Spleen (tissue), 11 donors: ENCODE measurements around the gene LIN7C. TPM values are rescaled to one million over a fixed set of nuclear protein-coding genes. Genes with fewer than 3 reads are reported as not detected.

Experiments
- DNase-seq: peaks from one replicate; pipeline ENCODE4 v3.0.0-alpha.2; 2020
- H3K27ac ChIP-seq, 8 donors: fragments of 200-600 bp; sonication (generic) in 7 of 8; 1 replicate in 4 of 8; 2 replicates in 4 of 8; pipeline versions ENCODE4 v1.5.0 to v1.8.0; 2016 to 2021; ENCODE audit warnings: inconsistent platforms in 4 of 8, mild to moderate bottlenecking in 4 of 8, moderate library complexity in 1 of 8
- H3K27me3 ChIP-seq, 7 donors: fragments of 200-600 bp; sonication (generic) in 6 of 7; replicated peaks in 1 of 7; 1 replicate in 4 of 7; 2 replicates in 3 of 7; pipeline versions ENCODE4 v1.5.0 to v1.8.0; 2016 to 2021; ENCODE audit warnings: inconsistent platforms in 3 of 7, mild to moderate bottlenecking in 1 of 7
- H3K36me3 ChIP-seq, 6 donors: fragments of 200-600 bp; sonication (generic) in 5 of 6; 1 replicate in 4 of 6; 2 replicates in 2 of 6; pipeline versions ENCODE4 v1.5.0 to v1.8.0; 2016 to 2021; ENCODE audit warnings: inconsistent platforms in 2 of 6
- H3K4me1 ChIP-seq, 6 donors: fragments of 200-600 bp; sonication (generic) in 5 of 6; 1 replicate in 3 of 6; 2 replicates in 3 of 6; pipeline versions ENCODE4 v1.5.0 to v1.8.0; 2016 to 2021; ENCODE audit warnings: inconsistent platforms in 3 of 6
- H3K4me3 ChIP-seq, 8 donors: fragments of 200-600 bp; sonication (generic) in 7 of 8; 1 replicate in 4 of 8; 2 replicates in 4 of 8; pipeline versions ENCODE4 v1.5.0 to v1.8.0; 2016 to 2021; ENCODE audit warnings: inconsistent platforms in 4 of 8, mild to moderate bottlenecking in 4 of 8, moderate library complexity in 2 of 8
- H3K9me3 ChIP-seq, 8 donors: fragments of 200-600 bp; sonication (generic) in 7 of 8; 1 replicate in 4 of 8; 2 replicates in 4 of 8; pipeline versions ENCODE4 v1.5.0 to v1.8.0; 2016 to 2021; ENCODE audit warnings: inconsistent platforms in 4 of 8
- POLR2A ChIP-seq, 3 donors: fragments of 450-650 bp; IDR thresholded peaks; one replicate each; pipeline ENCODE4 v1.5.1; 2017; ENCODE audit warnings: antibody characterized with exemption in 3 of 3, mild to moderate bottlenecking in 1 of 3
- POLR2AphosphoS5 ChIP-seq, 3 donors: sonication (generic); formaldehyde crosslinking; IDR thresholded peaks; one replicate each; pipeline ENCODE4 v1.5.1; 2017; ENCODE audit warnings: antibody characterized with exemption in 3 of 3
- WGBS, 5 donors: extraction: QIAGEN DNeasy Blood & Tissue Kit in 3 of 5; methylation state at CpG; one replicate each; pipeline versions ENCODE4 v1.1.5 to v1.1.7; 2013 to 2018; 5-methylcytosine and 5-hydroxymethylcytosine counted together
- intact Hi-C: fragments of 100-400 bp; cut with DNase I; formaldehyde crosslinking; loops from one replicate; pipeline ENCODE4 v1.15.0; 2023; ENCODE audit warnings: low total_unique reads
- polyA plus RNA-seq, 3 donors: library from polyadenylated mRNA; stranded (reverse); fragments of 200-250 nt; gene quantifications; one replicate each; pipeline ENCODE4 v1.2.1, GENCODE V29; 2013
- total RNA-seq, 7 donors: library from RNA; depleted of rRNA in 3 of 7; stranded (reverse); fragments of >200 nt in 3 of 7; fragmentation: NEBNext Ultra II Directional in 4 of 7; extraction: Animal tissue kit (Norgen Biotek cat#: 25700) in 4 of 7; gene quantifications; one replicate each; pipeline versions ENCODE4 v1.1.0 to v1.2.1, GENCODE V29; 2016 to 2021
- TF ChIP-seq, protein P1 (sequence below), 11 experiments: fragments of 200-600 bp in 7 of 11; fragments of 450-650 bp in 4 of 11; sonication (generic) in 4 of 11; IDR thresholded peaks in 8 of 11; conservative IDR thresholded peaks in 3 of 11; 1 replicate in 7 of 11; 2 replicates in 4 of 11; pipeline versions ENCODE4 v1.4.0 to v1.8.0; 2016 to 2021; ENCODE audit warnings: antibody characterized with exemption in 11 of 11, inconsistent platforms in 4 of 11, mild to moderate bottlenecking in 1 of 11
- donor health status: healthy with polysubstance abuse.
- donor health status: DM: no; HTN: no; CAD: no; lungs with moderate emphysema.
- donor health status: DM: no; HTN: no; CAD: no.
- donor health status: Bipolar disorder and iron deficiency.
- donor health status: healthy.
- donor health status: DM: no; HTN: no; CAD: no.
- donor health status: DM: yes; HTN: yes; CAD: no.

The LIN7C gene
- total and polyA plus RNA-seq, 10 donors, result 4.8 to 42.4 (median 30.5) TPM

DNA sequence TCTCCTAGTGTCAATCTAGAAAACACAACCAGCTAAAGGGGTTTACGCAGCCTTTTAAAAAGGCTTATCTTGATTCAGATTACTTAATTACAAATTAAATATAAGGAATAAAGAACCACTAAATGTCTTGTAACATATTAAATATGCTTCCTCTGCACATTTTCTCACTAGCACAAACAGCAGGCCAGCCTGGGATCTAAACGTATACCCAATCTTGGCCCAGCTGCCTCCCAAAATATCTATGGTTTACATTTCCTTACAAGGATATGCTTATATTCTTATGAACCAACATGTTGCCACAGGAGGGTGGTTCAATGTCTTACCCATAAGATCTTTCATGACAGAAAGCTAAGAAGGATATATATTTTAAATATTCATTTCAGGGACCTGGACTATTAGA is 41.7 kb downstream of the LIN7C start:
- Histone ChIP-seq H3K27me3 (no peaks in the 10 kb centered on the region), H3K4me3 (no peak overlapping the region), H3K27ac (peak overlapping the region in 2 of 8 donors; percentile 22 to 32), H3K9me3 (no peaks in the 10 kb centered on the region), H3K4me1 (peaks cover 0 to 61% (median 29%) of the 10 kb centered on the region in 6 donors), H3K36me3 (no peaks in the 10 kb centered on the region)
- 82 to 90% (median 88%) methylated on average over 2 of the region's 2 CpGs for WGBS, 5 donors
- intact Hi-C loops, result no loop called here
- no peak for TF ChIP-seq POLR2AphosphoS5 (IDR thresholded peaks at IDR 0.05)
- TF ChIP-seq POLR2A (IDR thresholded peaks at IDR 0.05), result no peak
- TF ChIP-seq, protein P1, sequence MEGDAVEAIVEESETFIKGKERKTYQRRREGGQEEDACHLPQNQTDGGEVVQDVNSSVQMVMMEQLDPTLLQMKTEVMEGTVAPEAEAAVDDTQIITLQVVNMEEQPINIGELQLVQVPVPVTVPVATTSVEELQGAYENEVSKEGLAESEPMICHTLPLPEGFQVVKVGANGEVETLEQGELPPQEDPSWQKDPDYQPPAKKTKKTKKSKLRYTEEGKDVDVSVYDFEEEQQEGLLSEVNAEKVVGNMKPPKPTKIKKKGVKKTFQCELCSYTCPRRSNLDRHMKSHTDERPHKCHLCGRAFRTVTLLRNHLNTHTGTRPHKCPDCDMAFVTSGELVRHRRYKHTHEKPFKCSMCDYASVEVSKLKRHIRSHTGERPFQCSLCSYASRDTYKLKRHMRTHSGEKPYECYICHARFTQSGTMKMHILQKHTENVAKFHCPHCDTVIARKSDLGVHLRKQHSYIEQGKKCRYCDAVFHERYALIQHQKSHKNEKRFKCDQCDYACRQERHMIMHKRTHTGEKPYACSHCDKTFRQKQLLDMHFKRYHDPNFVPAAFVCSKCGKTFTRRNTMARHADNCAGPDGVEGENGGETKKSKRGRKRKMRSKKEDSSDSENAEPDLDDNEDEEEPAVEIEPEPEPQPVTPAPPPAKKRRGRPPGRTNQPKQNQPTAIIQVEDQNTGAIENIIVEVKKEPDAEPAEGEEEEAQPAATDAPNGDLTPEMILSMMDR (IDR thresholded peaks at IDR 0.05 in 8 of 11, conservative IDR thresholded peaks at IDR 0.05 in 3 of 11), result no peak
- DNase-seq, result no peak

DNA sequence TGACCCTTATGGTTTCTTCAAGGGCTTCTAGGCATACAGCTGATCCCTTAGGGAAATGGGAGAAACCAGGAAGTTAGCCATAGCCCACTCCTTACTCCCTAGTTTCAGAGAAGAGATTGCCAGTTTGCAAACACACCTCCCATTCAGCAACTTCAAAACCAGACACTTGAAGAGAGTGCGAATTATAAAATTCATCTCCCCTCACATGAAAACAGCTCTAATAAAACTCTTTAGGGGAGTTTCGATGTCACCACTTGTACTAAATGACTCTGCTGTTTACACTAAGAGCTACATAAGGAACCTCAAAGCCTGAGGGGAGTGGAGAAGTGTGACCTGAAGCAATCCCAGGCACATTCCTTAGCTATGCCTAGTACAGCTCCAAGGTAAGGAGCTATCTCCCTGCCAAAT is 42.3 kb downstream of the LIN7C start:
- Histone ChIP-seq H3K36me3 (no peaks in the 10 kb centered on the region), H3K9me3 (no peaks in the 10 kb centered on the region), H3K4me1 (peaks cover 0 to 54% (median 26%) of the 10 kb centered on the region in 6 donors), H3K4me3 (no peak overlapping the region), H3K27me3 (no peaks in the 10 kb centered on the region), H3K27ac (peak overlapping the region in 4 of 8 donors; percentile 22 to 32 (median 26))
- 63 to 85% (median 80%) methylated on average over 2 of the region's 2 CpGs for WGBS, 5 donors
- TF ChIP-seq POLR2AphosphoS5 (IDR thresholded peaks at IDR 0.05), result no peak
- no peak for TF ChIP-seq POLR2A (IDR thresholded peaks at IDR 0.05)
- TF ChIP-seq, protein P1 (IDR thresholded peaks at IDR 0.05 in 8 of 11, conservative IDR thresholded peaks at IDR 0.05 in 3 of 11), result no peak
- DNase-seq, result no peak
- intact Hi-C loops, result no loop called here

DNA sequence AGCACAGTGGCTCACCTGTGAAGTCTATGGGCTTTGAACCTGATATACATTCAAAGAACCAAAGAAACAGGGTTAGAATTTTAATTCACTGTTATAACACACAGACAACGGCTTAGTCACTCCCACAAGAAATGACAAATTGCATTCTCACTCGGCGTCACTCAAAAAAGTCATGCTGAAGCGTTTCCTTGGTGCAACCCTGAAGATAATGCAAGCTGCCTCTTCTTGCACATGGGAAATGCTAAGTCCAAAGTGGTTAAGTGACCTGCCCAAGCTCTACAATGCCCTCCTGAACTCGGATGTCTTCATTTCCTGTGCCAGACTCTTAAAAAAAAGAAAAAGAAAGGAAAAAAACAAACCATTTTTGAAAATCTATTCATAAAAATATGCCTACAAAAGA is 44.0 kb downstream of the LIN7C start:
- 26 to 57% (median 40%) methylated on average over 5 of the region's 5 CpGs for WGBS, 5 donors
- no peaks in the 10 kb centered on the region for H3K9me3 ChIP-seq
- H3K27ac ChIP-seq, result no peak overlapping the region
- intact Hi-C loops, result no loop called here
- H3K4me3 ChIP-seq, result no peak overlapping the region
- no peak for TF ChIP-seq POLR2AphosphoS5 (IDR thresholded peaks at IDR 0.05)
- no peaks in the 10 kb centered on the region for H3K27me3 ChIP-seq
- no peaks in the 10 kb centered on the region for H3K36me3 ChIP-seq
- DNase-seq, result no peak
- peaks cover 0 to 40% (median 15%) of the 10 kb centered on the region in 6 donors for H3K4me1 ChIP-seq

DNA sequence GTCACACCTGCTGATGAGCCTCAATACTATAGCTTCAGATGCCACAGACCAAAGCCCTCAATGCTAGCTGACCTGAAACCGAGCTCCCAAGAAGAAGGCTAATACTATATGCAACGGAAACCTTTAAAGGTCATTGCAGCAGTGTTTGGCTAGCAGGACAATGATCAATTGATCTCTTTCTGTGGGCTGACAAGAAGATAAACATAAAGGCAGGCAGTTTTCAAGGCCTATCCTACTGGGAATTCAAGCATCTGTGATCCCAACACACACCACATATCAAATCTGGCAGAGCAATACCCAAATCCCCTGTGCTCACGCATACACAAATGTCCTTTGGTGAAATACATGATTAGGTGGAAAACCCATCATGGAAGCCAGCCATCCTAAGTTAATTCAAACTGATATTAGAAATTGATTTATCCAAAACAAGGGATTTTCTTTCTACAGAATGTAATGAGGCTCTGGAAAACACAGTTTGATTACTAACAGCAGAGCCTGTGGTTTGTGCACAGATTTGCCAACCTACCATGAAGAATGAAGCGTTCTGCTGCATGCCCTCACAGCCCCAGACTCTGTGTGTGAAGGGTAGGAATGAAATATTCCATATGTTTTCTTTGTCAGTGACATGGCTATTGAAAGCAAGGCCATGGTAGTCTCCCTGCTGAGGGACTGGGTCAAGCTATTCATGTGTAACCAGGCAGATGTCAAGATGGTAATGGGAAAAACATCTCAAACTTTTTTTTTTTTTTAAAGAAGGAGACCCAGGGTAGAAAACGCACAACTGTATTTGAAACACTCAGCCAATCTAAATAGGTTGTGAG is 46.2 kb downstream of the LIN7C start:
- no peak overlapping the region for H3K27ac ChIP-seq
- intact Hi-C loops, result no loop called here
- no peak for TF ChIP-seq POLR2A (IDR thresholded peaks at IDR 0.05)
- TF ChIP-seq, protein P1 (IDR thresholded peaks at IDR 0.05 in 8 of 11, conservative IDR thresholded peaks at IDR 0.05 in 3 of 11), result no peak
- no peak for TF ChIP-seq POLR2AphosphoS5 (IDR thresholded peaks at IDR 0.05)
- WGBS, 5 donors, result 88 to 94% (median 90%) methylated on average over 5 of the region's 5 CpGs
- H3K36me3 ChIP-seq, result no peaks in the 10 kb centered on the region
- H3K27me3 ChIP-seq, result no peaks in the 10 kb centered on the region
- H3K4me1 ChIP-seq, result peaks cover 0 to 32% (median 14%) of the 10 kb centered on the region in 6 donors
- DNase-seq, result no peak
- H3K9me3 ChIP-seq, result no peaks in the 10 kb centered on the region
- H3K4me3 ChIP-seq, result no peak overlapping the region
